Muscle layer of colon (tissue), 2 donors: Measurements from ENCODE around the gene ZSWIM4.

ENCODE experiments used
- H3K27ac ChIP-seq: one replicate; pipeline ENCODE4 v1.7.0; 2013; ENCODE audit warnings: low read depth, mild to moderate bottlenecking, low read length, moderate library complexity
- H3K27me3 ChIP-seq, 2 donors: one replicate each; pipeline ENCODE4 v1.7.0; 2013; ENCODE audit warnings: low read length in 2 of 2, mild to moderate bottlenecking in 2 of 2; ENCODE audit not compliant: insufficient read depth in 2 of 2, control insufficient read depth in 1 of 2
- H3K36me3 ChIP-seq: one replicate; pipeline ENCODE4 v1.7.0; 2013; ENCODE audit warnings: mild to moderate bottlenecking, low read length; ENCODE audit not compliant: insufficient read depth
- H3K4me1 ChIP-seq: one replicate; pipeline ENCODE4 v1.7.0; 2013; ENCODE audit warnings: mild to moderate bottlenecking, low read length; ENCODE audit not compliant: insufficient read depth
- H3K4me3 ChIP-seq, 2 donors: one replicate each; pipeline ENCODE4 v1.7.0; 2013; ENCODE audit warnings: low read length in 2 of 2, low read depth in 1 of 2, mild to moderate bottlenecking in 1 of 2, moderate library complexity in 1 of 2
- H3K9ac ChIP-seq: one replicate; pipeline ENCODE4 v1.7.0; 2013; ENCODE audit warnings: low read length
- H3K9me3 ChIP-seq: one replicate; pipeline ENCODE4 v1.7.0; 2013; ENCODE audit warnings: mild to moderate bottlenecking, low read length
- donor health status: abdominal sarcoma.
- donor health status: Adenocarcinoma of cecum.

Gene ZSWIM4

GRCh38 chr19:13817018-13817614 is 21.9 kb downstream of the ZSWIM4 start:
- Histone ChIP-seq H3K27me3 (no peaks in the 10 kb centered on the region), H3K27ac (no peak overlapping the region), H3K4me3 (no peak overlapping the region), H3K9me3 (no peaks in the 10 kb centered on the region), H3K4me1 (no peaks in the 10 kb centered on the region), H3K9ac (no peak overlapping the region), H3K36me3 (peaks cover 7% of the 10 kb centered on the region)

GRCh38 chr19:13817615-13818371 is 22.6 kb downstream of the ZSWIM4 start:
- Histone ChIP-seq H3K27me3 (no peaks in the 10 kb centered on the region), H3K9ac (no peak overlapping the region), H3K9me3 (no peaks in the 10 kb centered on the region), H3K36me3 (peaks cover 6% of the 10 kb centered on the region), H3K4me1 (peaks cover 3% of the 10 kb centered on the region), H3K27ac (no peak overlapping the region), H3K4me3 (no peak overlapping the region)

DNA sequence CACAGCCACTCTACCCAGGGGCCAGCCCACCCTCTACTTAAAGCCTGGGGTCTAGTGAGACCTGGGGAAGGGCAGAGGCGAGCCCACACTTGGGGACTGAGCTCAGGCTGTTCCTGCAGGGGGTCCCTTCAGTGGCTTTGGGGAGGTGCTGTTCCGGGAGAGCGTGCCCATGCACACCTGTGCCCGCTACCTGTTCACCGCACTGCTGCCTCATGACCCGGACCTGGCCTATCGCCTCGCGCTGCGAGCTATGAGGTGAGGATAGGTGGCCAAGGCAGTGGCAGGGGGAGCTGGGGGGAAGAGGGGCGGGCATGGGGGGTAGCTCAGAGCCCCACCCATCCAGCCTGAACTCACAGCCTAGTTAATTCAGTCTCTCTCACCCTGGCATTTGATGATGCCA is 24.0 kb downstream of the ZSWIM4 start:
- H3K36me3 ChIP-seq, result peaks cover 7% of the 10 kb centered on the region
- H3K4me3 ChIP-seq, result no peak overlapping the region
- no peaks in the 10 kb centered on the region for H3K27me3 ChIP-seq
- H3K27ac ChIP-seq, result no peak overlapping the region
- H3K9me3 ChIP-seq, result no peaks in the 10 kb centered on the region
- H3K4me1 ChIP-seq, result peaks cover 8% of the 10 kb centered on the region
- no peak overlapping the region for H3K9ac ChIP-seq

DNA sequence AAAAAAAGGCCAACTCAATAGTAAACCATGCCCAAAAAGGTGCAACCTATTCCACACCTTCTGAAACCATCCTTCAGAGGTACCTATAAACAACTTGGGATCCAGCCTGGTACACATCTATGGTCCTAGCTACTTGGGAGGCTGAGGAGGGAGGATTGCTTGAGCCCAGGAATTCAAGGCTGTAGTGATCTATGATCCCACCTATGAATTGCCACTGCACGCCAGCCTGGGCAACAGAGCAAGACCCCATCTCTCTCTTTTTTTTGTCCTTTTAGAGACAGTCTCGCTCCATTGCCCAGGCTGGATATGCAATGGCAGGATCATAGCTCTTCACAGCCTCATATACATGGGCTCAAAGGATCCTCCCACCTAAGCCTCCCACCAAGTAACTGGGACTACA is 26.0 kb downstream of the ZSWIM4 start:
- Histone ChIP-seq H3K4me3 (no peak overlapping the region), H3K27me3 (no peaks in the 10 kb centered on the region), H3K9ac (no peak overlapping the region), H3K27ac (no peak overlapping the region), H3K9me3 (no peaks in the 10 kb centered on the region), H3K4me1 (peaks cover 8% of the 10 kb centered on the region), H3K36me3 (peaks cover 11% of the 10 kb centered on the region)

- no peak overlapping the region for H3K9ac ChIP-seq
- H3K36me3 ChIP-seq, result peaks cover 11% of the 10 kb centered on the region
- no peak overlapping the region for H3K4me3 ChIP-seq
- H3K9me3 ChIP-seq, result no peaks in the 10 kb centered on the region
- H3K4me1 ChIP-seq, result peaks cover 8% of the 10 kb centered on the region
- no peak overlapping the region for H3K27ac ChIP-seq
- no peaks in the 10 kb centered on the region for H3K27me3 ChIP-seq
Measured at GRCh38 chr19:13823256-13823655, 28.0 kb downstream of the ZSWIM4 start.

DNA sequence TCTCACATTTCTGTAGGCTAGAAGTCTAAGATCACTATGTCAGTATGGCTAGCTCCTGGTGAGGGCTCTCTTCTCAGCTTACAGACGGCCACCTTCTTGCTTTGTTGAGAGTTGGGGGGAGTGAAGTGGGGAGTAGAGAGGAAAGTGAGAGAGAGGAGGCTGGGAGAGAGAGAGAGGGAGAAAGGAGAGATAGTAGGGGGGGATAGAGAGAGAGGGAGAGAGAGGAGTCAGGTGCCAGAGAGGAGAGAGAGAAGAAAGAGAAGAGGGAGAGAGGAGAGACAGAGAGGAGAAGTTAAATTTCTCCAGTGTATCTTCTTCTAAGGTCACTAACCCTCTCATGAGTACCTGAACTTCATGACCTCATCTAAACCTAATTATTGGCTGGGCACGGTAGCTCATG is 28.7 kb downstream of the ZSWIM4 start:
- Histone ChIP-seq H3K27me3 (no peaks in the 10 kb centered on the region), H3K36me3 (peaks cover 11% of the 10 kb centered on the region), H3K4me3 (no peak overlapping the region), H3K4me1 (peaks cover 8% of the 10 kb centered on the region), H3K9me3 (no peaks in the 10 kb centered on the region), H3K27ac (no peak overlapping the region), H3K9ac (no peak overlapping the region)

DNA sequence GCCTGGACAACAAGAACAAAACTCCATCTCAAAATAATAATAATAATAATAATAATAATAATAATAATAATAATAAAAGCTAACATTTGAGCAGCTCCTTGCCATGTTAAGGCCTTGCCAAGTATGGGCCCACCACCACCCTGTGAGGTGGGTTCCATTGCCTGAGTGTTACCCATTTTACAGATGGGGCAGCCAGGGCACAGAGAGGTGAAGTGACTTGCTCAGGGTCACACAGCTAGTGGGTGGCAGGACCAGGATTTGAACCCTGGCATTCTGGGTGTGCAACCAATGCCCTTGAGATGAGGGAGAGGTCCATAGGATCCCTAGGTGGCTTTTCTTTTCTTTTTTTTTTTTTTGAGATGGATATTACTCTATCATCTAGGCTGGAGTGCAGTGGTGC is 29.5 kb downstream of the ZSWIM4 start:
- no peak overlapping the region for H3K9ac ChIP-seq
- H3K4me1 ChIP-seq, result peaks cover 8% of the 10 kb centered on the region
- H3K9me3 ChIP-seq, result no peaks in the 10 kb centered on the region
- H3K27me3 ChIP-seq, result no peaks in the 10 kb centered on the region
- peaks cover 11% of the 10 kb centered on the region for H3K36me3 ChIP-seq
- H3K27ac ChIP-seq, result no peak overlapping the region
- H3K4me3 ChIP-seq, result no peak overlapping the region

- Histone ChIP-seq H3K9me3 (no peaks in the 10 kb centered on the region), H3K4me1 (peaks cover 8% of the 10 kb centered on the region), H3K9ac (no peak overlapping the region), H3K4me3 (no peak overlapping the region), H3K27me3 (no peaks in the 10 kb centered on the region), H3K36me3 (peaks cover 11% of the 10 kb centered on the region), H3K27ac (no peak overlapping the region)
Measured at GRCh38 chr19:13825489-13826441, 30.5 kb downstream of the ZSWIM4 start.

- H3K27me3 ChIP-seq, result no peaks in the 10 kb centered on the region
- H3K9me3 ChIP-seq, result no peaks in the 10 kb centered on the region
- no peak overlapping the region for H3K27ac ChIP-seq
- no peak overlapping the region for H3K4me3 ChIP-seq
- no peak overlapping the region for H3K9ac ChIP-seq
- peaks cover 11% of the 10 kb centered on the region for H3K36me3 ChIP-seq
- peaks cover 8% of the 10 kb centered on the region for H3K4me1 ChIP-seq
Measured at GRCh38 chr19:13826652-13827235, 31.5 kb downstream of the ZSWIM4 start.

GRCh38 chr19:13827656-13828055 is 32.4 kb downstream of the ZSWIM4 start:
- Histone ChIP-seq H3K4me1 (peaks cover 5% of the 10 kb centered on the region), H3K9ac (no peak overlapping the region), H3K4me3 (no peak overlapping the region), H3K9me3 (no peaks in the 10 kb centered on the region), H3K36me3 (peaks cover 11% of the 10 kb centered on the region), H3K27ac (no peak overlapping the region), H3K27me3 (no peaks in the 10 kb centered on the region)

GRCh38 chr19:13830114-13830740 is 35.0 kb downstream of the ZSWIM4 start:
- H3K36me3 ChIP-seq, result peaks cover 17% of the 10 kb centered on the region
- no peak overlapping the region for H3K4me3 ChIP-seq
- no peaks in the 10 kb centered on the region for H3K9me3 ChIP-seq
- H3K27me3 ChIP-seq, result no peaks in the 10 kb centered on the region
- H3K27ac ChIP-seq, result no peak overlapping the region
- H3K9ac ChIP-seq, result no peak overlapping the region
- peaks cover 16% of the 10 kb centered on the region for H3K4me1 ChIP-seq
